ENCODE data around the gene DOP1A. TPM values are rescaled to one million over a fixed set of nuclear protein-coding genes. Genes with fewer than 3 reads are reported as not detected.

Gene DOP1A
- total RNA-seq, 2 donors from 2014 or later: 20.5 to 21.3 TPM

GRCh38 chr6:83126807-83127206 lies 59.3 kb downstream of the DOP1A start:
- intact Hi-C loops (cut with DNase I): no loop called here
- no peak for DNase-seq (ENCODE audit: low spot score)

GRCh38 chr6:83127258-83127657 lies 59.8 kb downstream of the DOP1A start:
- intact Hi-C loops (cut with DNase I): no loop called here
- no peak for DNase-seq (ENCODE audit: low spot score)

GRCh38 chr6:83127976-83128375 lies 60.5 kb downstream of the DOP1A start:
- no peak for DNase-seq (ENCODE audit: low spot score)
- intact Hi-C loops (cut with DNase I): no loop called here

GRCh38 chr6:83132121-83132520 lies 64.7 kb downstream of the DOP1A start:
- DNase-seq (ENCODE audit: low spot score): no peak
- intact Hi-C loops (cut with DNase I): no loop called here

GRCh38 chr6:83138118-83138722 lies 70.7 kb downstream of the DOP1A start:
- intact Hi-C loops (cut with DNase I): no loop called here
- no peak for DNase-seq (ENCODE audit: low spot score)

GRCh38 chr6:83138758-83139157 lies 71.3 kb downstream of the DOP1A start:
- intact Hi-C loops (cut with DNase I): no loop called here
- no peak for DNase-seq (ENCODE audit: low spot score)

- intact Hi-C loops (cut with DNase I): no loop called here
- no peak for DNase-seq (ENCODE audit: low spot score)
Measured at GRCh38 chr6:83151114-83151513, 83.6 kb downstream of the DOP1A start.

GRCh38 chr6:83152913-83153312 lies 85.4 kb downstream of the DOP1A start:
- intact Hi-C loops (cut with DNase I): no loop called here
- no peak for DNase-seq (ENCODE audit: low spot score)

- intact Hi-C loops (cut with DNase I): no loop called here
- no peak for DNase-seq (ENCODE audit: low spot score)
Measured at GRCh38 chr6:83153883-83154521, 86.5 kb downstream of the DOP1A start.

GRCh38 chr6:83155794-83156193 lies 88.3 kb downstream of the DOP1A start:
- DNase-seq (ENCODE audit: low spot score): no peak
- intact Hi-C loops (cut with DNase I): no loop called here

- intact Hi-C loops (cut with DNase I): no loop called here
Measured at GRCh38 chr6:83160167-83160566, 92.7 kb downstream of the DOP1A start.

GRCh38 chr6:83167726-83168278 lies 100.3 kb downstream of the DOP1A start:
- intact Hi-C loops (cut with DNase I): no loop called here

More at GRCh38 chr6:83160167-83160566, 92.7 kb downstream of the DOP1A start:
- no peak for DNase-seq (ENCODE audit: low spot score)

GRCh38 chr6:83168556-83168955 lies 101.1 kb downstream of the DOP1A start:
- intact Hi-C loops (cut with DNase I): no loop called here

More at GRCh38 chr6:83167726-83168278, 100.3 kb downstream of the DOP1A start:
- no peak for DNase-seq (ENCODE audit: low spot score)

GRCh38 chr6:83169106-83169505 lies 101.6 kb downstream of the DOP1A start:
- DNase-seq (ENCODE audit: low spot score): no peak
- intact Hi-C loops (cut with DNase I): no loop called here

More at GRCh38 chr6:83168556-83168955, 101.1 kb downstream of the DOP1A start:
- no peak for DNase-seq (ENCODE audit: low spot score)

GRCh38 chr6:83169511-83169910 lies 102.0 kb downstream of the DOP1A start:
- DNase-seq (ENCODE audit: low spot score): no peak
- intact Hi-C loops (cut with DNase I): no loop called here

- DNase-seq (ENCODE audit: low spot score): no peak
- intact Hi-C loops (cut with DNase I): no loop called here
Measured at GRCh38 chr6:83176246-83176645, 108.8 kb downstream of the DOP1A start.

- DNase-seq (ENCODE audit: low spot score): no peak
- intact Hi-C loops (cut with DNase I): no loop called here
Measured at GRCh38 chr6:83180426-83180950, 113.0 kb downstream of the DOP1A start.

- intact Hi-C loops (cut with DNase I): no loop called here
Measured at GRCh38 chr6:83182114-83182513, 114.6 kb downstream of the DOP1A start.

GRCh38 chr6:83183082-83183828 lies 115.8 kb downstream of the DOP1A start:
- no peak for DNase-seq (ENCODE audit: low spot score)
- intact Hi-C loops (cut with DNase I): no loop called here

More at GRCh38 chr6:83182114-83182513, 114.6 kb downstream of the DOP1A start:
- no peak for DNase-seq (ENCODE audit: low spot score)

GRCh38 chr6:83185096-83185495 lies 117.6 kb downstream of the DOP1A start:
- DNase-seq (ENCODE audit: low spot score): no peak
- intact Hi-C loops (cut with DNase I): no loop called here

Measured in posterior vena cava (tissue), 2 donors.